GM12864 (cell line): ENCODE measurements around the gene ZNF385B.

Experiments
- DNase-seq: peaks from one replicate; pipeline ENCODE4 v3.0.0-alpha.2; 2011; ENCODE audit warnings: low read depth
- H3K4me3 ChIP-seq: 2 replicates; pipeline ENCODE4 v1.5.1; 2011; ENCODE audit warnings: mild to moderate bottlenecking, low read depth, low read length, control low read depth
- TF ChIP-seq, protein P1 (sequence below): IDR thresholded peaks from 2 replicates; pipeline ENCODE4 v1.5.1; 2011; ENCODE audit warnings: low read depth, mild to moderate bottlenecking, moderate library complexity, low read length, control low read depth, inconsistent platforms; ENCODE audit errors: missing control alignments

ZNF385B gene

GRCh38 chr2:179764710-179765109 is 96.7 kb downstream of the ZNF385B start:
- DNase-seq = no peak
- no peak overlapping the region for H3K4me3 ChIP-seq
- TF ChIP-seq, protein P1, sequence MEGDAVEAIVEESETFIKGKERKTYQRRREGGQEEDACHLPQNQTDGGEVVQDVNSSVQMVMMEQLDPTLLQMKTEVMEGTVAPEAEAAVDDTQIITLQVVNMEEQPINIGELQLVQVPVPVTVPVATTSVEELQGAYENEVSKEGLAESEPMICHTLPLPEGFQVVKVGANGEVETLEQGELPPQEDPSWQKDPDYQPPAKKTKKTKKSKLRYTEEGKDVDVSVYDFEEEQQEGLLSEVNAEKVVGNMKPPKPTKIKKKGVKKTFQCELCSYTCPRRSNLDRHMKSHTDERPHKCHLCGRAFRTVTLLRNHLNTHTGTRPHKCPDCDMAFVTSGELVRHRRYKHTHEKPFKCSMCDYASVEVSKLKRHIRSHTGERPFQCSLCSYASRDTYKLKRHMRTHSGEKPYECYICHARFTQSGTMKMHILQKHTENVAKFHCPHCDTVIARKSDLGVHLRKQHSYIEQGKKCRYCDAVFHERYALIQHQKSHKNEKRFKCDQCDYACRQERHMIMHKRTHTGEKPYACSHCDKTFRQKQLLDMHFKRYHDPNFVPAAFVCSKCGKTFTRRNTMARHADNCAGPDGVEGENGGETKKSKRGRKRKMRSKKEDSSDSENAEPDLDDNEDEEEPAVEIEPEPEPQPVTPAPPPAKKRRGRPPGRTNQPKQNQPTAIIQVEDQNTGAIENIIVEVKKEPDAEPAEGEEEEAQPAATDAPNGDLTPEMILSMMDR = no peak

DNA sequence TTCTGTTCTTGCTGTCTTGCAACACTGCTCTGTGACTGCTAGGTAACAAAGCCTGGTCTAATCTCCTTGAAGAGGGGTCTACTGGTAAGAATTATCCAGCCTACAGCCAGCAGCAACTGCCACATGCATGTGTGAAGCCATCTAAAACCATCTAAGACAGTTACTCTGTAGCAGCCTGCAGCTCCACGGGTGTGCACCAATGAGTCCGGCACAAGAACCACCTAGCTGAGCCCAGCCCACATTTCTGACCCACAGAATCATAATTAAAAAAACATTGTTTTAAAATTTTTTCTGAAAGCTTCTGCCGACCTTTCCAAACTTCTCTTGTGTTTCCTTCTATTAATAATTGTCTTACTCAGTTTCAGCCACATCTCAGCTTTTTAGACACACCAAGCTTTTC is 102.8 kb downstream of the ZNF385B start:
- DNase-seq = no peak
- TF ChIP-seq, protein P1 = no peak
- no peak overlapping the region for H3K4me3 ChIP-seq

- TF ChIP-seq, protein P1 = peak; percentile 50
- no peak for DNase-seq
- no peak overlapping the region for H3K4me3 ChIP-seq
Measured at GRCh38 chr2:179751163-179751809, 110.1 kb downstream of the ZNF385B start.

DNA sequence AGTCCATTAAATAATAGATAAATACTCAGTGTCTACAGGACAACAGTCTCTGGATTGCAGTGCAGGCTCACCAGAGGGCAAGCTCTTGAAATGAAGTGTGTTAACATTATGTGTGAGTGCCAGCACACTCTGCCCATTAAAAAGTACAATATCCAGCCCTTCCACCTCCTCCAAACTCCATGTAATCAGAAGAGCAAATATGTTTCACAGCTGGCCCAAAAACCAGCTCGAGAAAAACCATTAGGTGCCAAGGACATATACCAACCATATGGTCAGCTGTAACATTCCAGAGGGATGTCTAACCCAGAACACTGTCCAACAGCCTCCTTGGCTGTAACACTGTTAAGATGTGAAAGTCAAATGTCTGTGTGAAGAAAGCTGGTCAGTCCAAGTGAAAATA is 112.2 kb downstream of the ZNF385B start:
- TF ChIP-seq, protein P1 = no peak
- DNase-seq = no peak
- no peak overlapping the region for H3K4me3 ChIP-seq

DNA sequence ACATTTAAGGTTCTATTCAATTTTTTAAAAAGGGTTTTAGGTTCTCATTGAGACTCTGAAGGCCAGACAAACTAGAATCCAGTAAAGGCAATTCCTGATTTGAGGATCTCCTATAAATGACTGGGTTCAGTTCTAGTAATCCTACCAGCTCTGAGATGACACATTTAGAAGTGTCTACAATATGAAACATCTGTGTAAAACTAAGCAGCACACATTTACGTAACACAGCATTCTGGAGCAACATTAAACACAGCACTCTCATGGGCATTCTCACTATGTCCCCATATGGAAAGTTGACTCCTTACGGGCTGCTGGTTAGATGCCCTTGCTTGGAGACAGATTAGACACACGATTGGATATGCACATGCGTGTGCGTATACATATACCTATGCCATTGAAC is 114.4 kb downstream of the ZNF385B start:
- TF ChIP-seq, protein P1 = no peak
- no peak for DNase-seq

DNA sequence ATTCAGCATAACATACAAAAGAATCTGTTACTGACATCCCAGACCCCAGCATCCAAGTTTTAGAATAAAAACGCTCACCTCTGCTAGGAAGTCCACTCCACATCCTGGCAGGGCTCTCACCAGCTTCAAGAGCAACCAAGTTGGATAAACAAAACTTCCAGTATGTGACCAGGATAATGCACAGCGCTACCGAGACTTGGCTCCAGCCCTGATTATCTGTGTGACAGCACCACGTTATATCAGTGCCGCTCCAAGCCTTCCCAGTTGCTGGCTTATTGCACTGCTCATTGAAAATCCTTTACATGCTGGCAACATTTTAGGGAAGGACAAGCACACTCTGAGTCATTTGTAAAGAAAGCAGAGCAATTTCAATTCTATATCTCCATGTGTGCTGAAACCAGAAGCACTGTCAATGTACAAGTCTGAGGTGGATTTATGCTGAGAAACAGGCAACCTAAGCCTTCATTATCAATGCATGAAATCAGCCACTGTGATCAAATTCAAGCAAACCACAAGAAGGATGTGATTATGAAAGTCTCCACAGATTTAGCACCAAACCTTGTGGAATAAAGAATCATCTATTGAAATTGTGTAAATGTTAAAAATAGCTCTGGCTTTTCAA is 115.7 kb downstream of the ZNF385B start:
- TF ChIP-seq, protein P1 = no peak
- DNase-seq = no peak
- no peak overlapping the region for H3K4me3 ChIP-seq

More for the DNA sequence above, 114.4 kb downstream of the ZNF385B start:
- H3K4me3 ChIP-seq = no peak overlapping the region

GRCh38 chr2:179744401-179744800 is 117.0 kb downstream of the ZNF385B start:
- no peak overlapping the region for H3K4me3 ChIP-seq
- no peak for DNase-seq
- TF ChIP-seq, protein P1 = no peak
